ENCODE data around the gene UBA3.
A peak's percentile ranks its signal among the peaks of the same experiment; 100 is the strongest.

Gene UBA3

DNA sequence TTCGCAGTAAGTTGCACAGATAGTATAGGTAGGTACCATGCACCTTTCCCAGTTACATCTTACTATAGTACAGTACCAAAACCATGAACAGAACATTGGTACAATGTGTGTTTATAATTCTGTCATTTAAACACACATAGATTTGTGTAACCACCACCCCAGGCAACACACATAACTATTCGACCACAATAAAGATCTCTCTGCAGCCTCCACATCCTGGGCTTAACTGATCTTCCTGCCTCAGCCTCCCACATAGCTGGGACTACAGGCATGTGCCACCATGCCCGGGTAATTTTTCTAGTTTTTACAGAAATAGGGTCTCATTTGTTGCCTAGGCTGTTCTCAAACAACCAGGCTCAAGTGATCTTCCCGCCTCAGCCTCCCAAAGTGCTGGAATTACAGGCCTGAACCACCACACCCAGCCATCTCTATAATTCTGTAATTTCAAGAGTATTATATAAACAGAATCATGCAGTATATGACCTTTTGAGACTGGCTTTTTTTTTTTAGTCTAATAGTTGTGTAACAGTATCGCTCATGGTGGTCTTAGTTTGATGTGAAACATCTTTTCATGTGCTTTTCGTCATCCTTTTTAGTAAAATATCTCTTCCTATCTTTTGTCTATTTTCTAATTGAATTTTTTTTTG, 14.7 kb downstream of the UBA3 start:
- DNase-seq, result no peak

DNA sequence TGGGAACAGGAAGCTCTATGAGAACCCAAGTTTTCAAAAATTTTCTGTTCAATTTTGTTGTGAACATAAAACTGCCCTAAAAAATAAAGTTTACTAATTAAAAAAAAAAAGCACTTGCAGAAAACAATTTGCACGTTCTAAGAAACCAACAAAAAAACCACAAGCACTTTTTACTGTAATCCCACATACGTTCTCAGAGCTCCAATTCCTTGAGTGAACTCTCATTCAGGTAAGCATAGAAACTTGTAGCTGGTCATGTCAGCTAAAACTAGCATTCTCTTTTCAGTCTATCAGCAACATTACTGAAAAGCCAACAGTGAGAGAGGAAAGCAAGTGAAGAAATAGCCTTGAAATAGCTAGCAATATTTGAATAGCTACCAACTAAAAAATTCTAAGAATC, 16.5 kb downstream of the UBA3 start:
- no peak for DNase-seq

DNA sequence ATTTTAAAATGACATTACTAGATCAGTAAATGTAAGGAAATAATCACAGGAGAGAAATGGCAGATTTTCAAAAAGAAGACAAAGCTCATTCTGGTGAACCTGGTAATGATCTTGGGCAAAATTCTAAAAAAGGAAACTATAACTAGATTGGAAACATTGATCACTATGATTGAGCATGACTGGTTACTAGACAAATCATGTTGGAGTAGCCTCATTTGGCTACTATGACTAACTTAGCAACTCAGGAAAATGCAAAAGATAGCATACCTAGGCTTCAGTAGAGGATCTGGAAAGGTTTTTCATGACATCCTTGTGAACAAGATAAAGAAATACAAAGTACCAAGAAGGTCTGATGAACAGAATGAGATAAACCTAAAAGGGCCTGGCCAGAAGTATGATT, 20.5 kb downstream of the UBA3 start:
- no peak for DNase-seq

DNA sequence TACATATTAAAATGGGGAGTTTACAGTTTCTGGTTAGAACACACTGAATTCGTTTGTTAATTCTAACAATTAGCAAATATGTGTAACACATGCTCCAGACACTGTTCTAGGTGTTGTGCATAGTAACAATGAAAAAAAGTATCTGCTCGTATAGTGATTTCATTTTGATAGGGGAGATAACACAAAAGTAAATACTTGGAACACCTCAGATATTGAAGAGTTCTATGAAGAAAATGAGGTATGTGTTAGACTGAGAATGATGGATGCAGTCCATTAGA, 21.3 kb downstream of the UBA3 start:
- DNase-seq, result no peak

DNA sequence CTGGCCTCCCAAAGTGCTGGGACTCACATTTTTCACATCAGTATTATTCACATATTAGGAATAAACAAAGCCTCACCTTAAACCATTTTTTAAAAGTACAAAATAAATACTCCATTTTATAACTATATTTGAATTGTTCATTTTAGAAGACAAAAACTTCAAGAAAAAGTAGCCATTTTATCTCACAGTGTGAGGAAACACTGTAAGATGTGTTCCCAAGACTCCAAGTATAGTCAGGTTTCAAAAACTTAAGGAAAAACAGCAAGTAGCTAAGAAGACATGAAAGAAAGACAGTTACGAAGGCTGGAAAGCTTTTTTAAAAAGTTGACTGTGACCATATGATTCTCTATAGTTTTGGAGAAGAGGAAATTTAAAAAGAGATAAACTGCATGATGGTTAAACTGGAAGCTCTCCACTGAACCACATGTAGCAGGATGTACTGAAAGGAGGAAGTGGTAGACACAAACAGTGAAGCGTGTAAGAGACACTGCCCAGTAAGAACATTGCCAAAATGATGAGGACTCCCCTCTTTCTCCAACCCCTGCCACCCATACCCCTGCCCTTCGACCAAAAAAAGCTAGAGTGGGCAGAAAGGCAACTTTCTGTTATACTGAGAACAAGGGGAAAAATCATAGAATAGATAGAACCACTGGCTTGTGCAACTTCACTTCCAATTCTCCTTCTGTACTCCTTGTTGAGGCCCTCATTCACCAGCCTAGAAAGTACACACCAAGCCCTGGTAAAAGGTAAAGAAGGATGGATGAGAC, 21.8 kb downstream of the UBA3 start:
- DNase-seq, result no peak

DNA sequence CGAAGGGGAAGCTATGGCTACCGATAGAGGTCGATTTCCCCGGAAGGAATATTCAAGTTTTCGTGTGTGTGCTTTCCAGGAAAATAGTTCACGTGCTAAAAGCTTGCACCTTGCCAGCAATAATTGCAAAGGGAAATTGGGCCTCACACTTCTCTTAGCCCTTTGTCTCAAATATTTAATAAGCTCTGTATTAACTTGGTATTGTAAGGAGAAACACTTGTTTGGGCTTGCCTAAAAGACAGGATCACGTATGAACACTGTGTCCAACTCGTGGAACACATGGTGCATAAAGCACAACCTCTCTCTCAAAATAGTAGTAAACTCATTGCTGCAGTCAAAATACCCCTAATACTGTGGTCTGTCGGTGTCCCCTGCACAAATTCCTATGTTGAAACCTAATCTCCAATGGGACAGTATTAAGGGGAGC, 27.7 kb downstream of the UBA3 start:
- no peak for DNase-seq

DNA sequence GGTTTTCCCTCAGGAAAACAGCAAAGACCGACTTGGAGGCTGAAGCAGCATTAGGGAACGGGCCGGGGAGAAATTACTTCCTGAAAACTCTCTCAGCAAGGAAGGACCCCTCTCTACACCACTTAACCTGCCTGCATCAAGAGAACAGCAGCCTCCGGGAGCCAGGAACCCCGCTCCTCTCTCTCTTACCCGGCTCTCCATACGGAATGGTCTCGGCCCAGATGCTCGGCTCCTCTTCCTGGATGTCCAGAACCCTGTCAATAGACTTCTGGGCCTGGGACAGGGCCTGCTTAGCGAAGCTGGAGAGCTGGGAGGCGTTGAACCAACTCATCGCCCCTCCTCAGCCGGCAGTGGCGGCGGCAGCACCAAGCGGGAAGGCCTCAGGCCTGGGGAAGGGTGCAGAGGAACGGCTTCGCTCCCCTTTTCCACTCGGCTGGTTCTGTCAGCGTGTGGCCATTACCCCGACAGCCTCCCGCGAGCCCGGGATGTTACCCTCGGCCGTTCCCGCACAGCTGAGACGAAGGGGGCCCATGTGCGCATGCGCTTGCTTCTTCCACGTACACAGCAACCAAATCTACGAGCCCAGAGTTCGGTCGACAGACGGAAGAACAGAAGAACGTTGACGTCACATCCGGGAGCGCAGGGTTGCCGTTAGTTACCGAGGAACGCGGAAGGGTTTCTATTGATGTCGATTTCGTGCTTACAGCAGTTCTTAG, 28.3 kb downstream of the UBA3 start, which contains the start of gene TMF1:
TMF1 (minus strand) TSS at position 578 of the 716 bp plus-strand sequence; CDS start at position 331, 247 bp downstream.
- no peak for DNase-seq

DNA sequence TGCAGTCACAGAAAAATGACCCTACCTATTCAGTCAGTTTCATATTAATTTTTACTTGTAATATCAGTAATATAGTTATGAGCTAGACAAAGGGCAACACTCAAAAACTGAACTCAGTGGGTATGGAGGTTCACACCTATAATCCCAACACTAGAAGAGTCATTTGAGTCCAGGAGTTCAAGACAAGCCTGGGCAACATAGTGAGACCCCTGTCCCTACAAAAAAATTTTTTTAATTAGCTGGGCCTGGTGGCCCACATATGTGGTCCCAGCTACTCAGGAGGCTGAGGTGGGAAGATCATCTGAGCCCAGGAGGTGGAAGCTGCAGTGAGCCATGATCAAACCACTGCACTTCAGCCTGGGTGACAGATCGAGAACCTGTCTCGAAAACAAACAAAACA, 31.2 kb downstream of the UBA3 start:
- DNase-seq, result no peak

DNA sequence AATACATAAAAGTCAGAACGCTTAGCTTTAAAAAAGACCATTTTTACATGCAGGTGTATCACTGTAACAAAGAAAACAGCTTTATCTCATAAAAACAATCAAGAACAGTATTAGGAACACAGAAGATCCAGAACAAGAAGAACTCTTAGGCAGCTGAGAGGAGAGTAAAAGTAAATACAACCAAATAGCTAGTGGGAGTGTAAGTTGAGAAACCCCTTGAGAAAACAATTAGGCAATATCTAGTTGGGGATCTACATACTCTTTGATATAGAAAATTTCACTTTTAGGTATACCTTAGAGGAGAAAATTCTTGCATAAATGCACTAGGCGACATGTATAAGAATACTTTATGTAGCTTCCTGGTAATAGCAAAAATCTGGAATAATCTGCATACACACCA, 35.6 kb downstream of the UBA3 start:
- DNase-seq, result no peak

DNA sequence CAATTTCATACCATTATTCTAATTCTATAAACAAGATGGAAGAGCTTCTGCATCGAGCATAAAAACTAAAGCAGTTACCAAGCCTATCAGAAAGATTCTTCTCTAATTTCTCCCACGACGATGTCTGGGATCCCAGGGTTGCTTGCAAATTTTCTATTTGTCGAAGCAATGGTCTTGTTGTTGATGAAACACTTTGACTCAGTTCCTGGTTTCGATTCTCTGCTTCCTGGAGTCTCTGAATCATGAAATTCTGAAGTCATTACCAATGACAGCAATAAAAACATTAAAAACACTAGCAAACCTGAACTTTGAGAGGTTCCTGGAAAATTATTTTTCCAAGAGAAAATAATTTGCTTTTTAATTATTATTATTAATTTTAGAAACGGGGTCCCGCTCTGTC, 46.7 kb downstream of the UBA3 start:
- DNase-seq, result no peak

DNA sequence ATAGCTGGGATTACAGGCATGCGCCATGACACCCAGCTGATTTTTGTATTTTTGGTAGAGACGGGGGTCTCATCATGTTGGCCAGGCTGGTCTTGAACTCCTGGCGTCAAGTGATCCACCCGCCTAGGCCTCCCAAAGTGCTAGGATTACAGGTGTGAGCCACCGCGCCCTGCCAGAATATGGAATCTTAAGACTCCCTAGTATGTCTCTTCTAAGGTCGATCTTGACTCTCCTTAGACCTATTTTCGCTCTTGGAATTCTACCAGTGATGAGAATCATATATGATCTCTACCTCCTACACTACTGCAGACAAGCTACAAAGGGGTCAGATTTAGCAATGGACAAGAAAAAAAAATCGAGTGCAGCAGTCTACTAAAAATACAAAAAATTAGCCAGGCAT, 47.4 kb downstream of the UBA3 start:
- no peak for DNase-seq

DNA sequence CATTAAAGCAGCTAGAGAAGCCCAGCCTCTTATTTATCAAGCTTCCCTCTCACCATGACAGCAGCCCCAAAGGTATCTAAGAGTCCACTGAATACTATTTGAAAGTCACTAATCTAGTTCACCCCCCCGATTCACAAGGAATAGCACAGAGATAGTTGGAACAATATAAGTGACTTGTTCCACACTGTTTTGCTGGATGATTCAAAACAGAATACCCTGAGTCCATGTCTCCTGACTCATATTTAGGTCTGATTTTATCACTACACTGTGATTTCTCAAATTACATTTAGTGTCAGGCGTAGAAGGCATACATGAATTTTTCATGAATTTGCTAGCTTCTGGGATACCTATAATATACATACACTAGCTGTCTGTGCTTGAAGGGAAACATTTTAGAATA, 48.0 kb downstream of the UBA3 start:
- DNase-seq, result no peak

DNA sequence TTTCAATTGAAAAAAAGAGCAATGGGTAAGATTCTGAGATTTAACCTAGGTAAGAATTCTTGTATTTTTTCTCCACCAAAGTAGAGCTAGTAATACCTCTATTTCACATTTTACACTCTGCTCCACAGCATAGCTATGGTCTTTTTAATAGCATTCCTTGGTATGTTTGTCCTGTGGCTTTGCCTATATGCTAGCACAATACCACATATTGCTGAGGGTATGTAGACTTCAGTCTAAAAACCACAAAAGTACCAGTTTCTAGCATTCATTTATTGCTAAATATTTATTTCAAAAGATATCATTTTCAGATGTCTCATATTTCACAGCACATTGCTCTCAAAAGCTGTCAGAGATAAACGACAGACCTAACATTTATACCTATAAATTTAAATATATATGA, 48.5 kb downstream of the UBA3 start:
- DNase-seq, result no peak

DNA sequence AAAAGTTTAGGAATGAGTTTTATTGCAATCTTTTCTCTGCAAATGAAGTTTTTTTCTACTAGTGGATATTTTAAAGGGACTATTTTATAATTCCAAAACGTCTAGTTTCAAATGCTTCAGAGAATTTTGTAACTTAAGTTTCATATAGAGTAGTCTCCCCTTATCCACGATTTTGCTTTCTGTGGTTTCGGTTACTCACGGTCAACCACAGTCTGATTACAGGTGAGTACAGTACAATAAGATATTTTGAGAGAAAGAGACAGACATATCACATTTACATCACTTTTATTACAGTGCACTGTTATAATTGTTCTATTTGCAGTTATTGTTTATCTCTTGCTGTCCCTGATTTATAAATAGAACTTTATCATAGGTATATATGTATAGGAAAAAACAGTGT, 59.3 kb downstream of the UBA3 start:
- no peak for DNase-seq

DNA sequence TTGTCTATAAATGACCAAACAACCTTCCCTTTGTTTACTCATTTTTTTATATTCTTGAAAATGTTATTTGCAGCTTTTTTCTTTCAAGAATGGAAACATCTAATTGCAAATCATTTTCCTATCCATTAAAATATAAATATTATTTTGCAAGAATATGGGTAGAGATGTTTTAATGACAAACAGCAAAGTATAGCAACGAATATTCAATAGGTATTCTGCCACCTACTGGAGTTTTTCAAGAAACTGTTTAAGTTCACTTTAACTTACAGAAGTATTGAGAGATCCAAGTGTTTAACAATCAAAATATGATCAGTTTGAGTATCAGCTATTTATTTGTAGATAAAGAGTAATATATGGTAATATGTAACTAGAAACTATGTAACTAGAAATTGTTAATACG, 59.7 kb downstream of the UBA3 start:
- DNase-seq, result no peak

DNA sequence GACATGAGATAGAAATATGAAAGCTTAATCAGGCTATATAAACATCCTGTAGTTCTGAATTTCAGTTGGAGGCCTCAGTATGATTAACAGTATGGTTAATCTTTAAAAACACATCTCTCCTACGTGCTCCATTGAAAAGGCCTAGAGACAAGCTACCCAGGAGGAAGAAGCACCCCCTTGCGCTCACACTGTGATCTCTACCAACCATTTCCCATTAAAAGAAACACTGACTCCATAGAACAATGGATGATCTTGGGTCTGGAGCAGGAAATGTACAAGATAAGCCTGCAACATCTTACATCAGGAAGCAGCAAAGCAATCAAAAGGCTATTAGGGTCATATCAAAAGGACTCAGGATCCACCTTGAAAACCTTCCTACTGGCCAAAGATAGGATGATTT, 63.3 kb downstream of the UBA3 start:
- no peak for DNase-seq

DNA sequence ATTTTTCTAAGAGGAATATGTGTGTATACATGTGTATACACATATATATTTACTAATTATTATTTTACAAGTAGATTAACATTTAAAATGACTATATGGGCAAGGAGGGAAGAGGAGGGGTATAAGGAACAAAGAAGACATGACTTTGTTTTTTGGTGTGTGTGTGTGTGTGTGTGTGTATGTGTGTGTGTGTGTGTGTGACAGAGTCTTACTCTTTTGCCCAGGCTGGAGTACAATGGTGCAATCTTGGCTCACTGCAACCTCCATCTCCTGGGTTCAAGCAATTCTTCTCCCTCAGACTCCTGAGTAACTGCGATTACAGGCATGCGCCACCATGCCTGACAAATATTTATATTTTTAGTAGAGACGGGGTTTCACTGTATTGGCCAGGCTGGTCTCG, 64.1 kb downstream of the UBA3 start:
- no peak for DNase-seq

DNA sequence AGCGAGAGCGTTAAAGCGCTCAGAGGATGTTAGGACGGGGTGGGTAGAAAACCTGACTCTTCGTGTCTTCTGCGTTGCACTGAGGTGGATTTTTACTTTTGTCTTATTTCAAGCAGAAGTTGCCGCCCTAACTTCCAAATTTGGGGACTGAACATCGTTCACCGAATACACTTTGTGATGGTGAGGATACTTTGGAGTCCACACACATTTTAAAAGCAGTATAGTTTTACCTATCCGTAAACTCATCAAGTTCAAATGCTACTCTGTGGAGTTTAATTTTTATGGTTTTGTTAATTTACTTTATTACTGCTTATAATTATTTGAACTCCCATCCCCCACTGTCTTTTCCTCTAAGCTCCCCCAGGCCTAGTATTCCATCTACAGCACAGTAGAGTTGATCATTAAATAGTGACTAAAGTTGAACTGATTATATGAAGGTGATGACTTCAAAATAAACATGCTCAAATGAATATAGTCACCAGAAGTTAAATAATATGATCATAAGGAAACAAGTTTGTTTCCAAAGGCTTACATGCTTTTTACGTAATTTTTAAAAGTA, 66.1 kb downstream of the UBA3 start:
- DNase-seq, result no peak

DNA sequence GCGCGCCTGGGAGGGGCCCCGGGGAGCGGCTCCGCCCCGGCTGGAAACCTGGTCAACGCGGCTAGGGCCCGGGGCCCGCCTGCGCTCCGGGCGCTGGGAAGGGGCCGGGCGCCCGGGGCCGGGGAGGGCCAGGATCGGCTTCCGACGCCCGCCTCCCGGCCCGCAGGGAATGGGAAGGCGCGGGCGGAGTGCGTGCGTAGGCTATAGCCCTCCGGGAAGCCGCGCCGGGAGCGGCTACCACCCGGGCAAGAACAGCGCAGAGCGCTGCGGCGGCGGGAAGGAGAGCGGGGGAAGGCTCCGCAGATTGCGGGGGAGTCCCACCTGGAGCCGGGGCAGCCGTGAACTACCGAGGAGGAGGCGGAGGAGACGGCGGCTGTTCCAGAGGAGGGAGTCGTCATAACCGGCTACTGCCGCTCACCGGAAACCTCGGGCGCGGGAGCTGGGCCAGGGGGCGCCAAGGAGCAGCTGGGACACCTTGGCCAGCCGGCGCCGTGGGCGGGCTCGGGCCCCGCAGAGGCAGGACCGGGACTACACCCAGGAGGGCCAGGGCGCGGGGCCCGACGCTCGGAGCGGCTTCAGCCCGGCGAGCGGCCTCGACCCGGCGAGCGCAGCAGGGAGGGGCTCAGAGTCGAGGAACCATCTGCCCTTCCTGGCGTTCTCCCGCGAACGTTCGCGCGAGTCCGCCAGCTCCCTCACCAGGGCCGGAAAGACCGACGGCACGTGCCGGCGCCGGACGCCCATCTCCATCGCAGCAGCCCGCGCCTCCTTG, 66.7 kb downstream of the UBA3 start, which contains the start of gene EOGT:
EOGT (minus strand) TSS at position 432 of the 769 bp plus-strand sequence. CDS start 3,838 bp downstream, outside the sequence.
- DNase-seq, result peak; percentile 54

DNA sequence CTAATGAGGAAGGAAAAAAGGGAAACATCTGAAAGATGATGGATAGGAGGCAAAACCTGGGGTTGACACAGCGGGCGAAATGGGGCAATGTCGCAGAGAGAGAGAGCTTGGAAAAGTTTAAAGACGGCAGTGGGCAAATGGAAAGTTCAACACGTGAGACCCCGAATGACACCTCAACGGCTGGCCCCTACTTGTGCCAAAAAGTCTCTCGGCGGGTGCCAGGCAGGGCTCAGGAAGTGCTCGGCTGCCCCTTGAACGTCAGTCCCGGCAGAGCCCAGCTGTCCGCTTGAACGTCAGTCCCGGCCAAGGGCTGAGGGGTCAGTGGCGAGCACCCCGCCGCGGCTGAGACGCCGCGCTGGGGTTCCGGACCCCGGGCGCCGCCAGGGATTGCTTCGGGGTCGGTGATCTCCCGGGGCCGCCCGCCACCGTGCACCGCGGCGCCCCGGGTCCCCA, 67.3 kb downstream of the UBA3 start:
- DNase-seq, result no peak

DNA sequence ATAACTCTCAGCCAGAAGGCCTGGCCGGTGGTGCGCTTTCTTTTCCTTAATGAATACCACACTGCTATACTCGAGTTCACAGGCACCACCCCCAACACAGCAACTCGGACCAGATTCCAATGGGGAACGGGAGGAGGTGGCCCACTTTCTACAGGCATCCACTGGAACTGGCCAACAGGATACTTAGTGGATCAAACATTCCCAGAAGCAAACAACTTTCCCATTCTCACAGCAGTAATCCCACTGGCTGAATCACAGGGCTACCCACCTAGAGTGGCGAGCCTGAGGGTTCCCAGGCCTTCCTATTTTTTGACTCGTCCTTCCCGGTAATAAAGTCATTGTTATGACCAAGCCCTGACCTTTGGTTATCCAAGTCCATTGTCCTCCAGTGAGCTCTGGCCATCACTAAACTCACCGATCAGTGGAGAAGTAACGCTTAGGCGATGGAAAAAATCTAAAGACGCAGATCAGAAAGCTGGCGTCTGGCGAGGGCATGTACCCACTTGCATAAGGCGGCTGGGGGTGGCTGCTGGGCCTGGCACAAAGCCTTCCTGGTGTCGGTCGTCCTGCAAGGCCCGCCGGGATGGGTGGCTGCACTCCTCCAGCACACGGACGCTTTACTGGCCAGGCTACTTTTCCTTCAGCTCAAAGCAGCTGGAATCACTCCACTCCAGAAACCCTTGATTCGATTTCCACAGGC, 67.9 kb downstream of the UBA3 start:
- no peak for DNase-seq

DNA sequence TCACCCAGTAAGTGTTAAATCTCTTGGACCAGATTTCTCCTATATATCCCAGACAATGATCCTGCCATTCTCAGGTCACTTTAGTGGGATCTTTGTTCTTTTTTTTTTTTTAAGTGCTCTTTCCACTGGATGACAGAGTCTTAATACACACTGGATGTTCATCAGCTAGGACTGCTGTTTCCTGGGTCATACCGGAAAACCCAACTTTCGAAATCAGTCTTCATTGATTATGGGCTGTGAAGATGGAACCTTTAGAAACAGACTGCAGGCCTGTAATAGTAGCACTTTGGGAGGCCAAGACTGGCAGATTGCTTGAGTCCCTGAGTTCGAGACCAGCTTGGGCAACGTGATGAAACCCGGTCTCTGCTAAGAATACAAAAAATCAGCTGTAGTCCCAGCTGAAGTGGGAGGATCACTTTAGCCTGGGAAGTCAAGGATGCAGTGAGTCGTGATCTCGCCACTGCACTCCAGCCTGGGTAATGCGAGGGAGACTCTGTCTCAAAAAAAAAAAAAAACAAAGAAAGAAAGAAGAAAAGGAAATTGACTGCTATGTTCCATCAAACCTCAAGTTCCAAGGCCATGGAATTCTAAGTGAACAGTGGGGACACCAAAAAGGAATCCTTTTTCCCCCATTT, 69.0 kb downstream of the UBA3 start:
- DNase-seq, result no peak
